Measurements from ENCODE around the gene GTF2A1L.
"Not testable (repeated sequence)": the region's sequence is repeated elsewhere in the genome, so short reads cannot be mapped to it uniquely, and the experiment has no call there.

GTF2A1L gene

DNA sequence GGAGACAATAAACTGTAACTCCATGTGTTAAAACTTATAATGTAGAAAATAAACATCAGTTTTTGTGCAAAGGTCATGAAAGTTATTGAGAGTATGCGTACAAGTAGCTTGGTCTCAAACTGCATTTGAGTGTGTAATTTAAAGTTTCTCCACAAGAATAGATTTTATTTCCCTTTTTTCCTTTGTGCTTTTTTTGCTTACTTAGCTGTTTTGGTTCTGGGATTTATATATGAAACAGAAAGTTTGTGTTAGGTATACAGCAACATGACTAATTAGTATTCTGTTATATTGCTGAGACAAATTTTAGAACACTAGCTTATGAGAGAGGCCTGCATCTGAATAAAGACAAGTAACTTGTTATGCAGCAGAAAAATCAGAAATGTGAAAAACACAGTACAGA is 67.5 kb downstream of the GTF2A1L start:
- Histone ChIP-seq H3K9me3 (ENCODE audit: control insufficient read depth, low read length) (no peaks in the 10 kb centered on the region), H3K9ac (ENCODE audit: low read length) (no peak overlapping the region), H3K36me3 (ENCODE audit: control insufficient read depth, insufficient read depth, low read length) (no peaks in the 10 kb centered on the region), H3K4me1 (ENCODE audit: control insufficient read depth, insufficient read depth, low read length) (no peaks in the 10 kb centered on the region), H3K27me3 (ENCODE audit: control insufficient read depth, insufficient read depth, low read length) (no peaks in the 10 kb centered on the region), H3K4me3 (ENCODE audit: low read length) (no peak overlapping the region)

- Histone ChIP-seq H3K4me1 (ENCODE audit: control insufficient read depth, insufficient read depth, low read length) (no peaks in the 10 kb centered on the region), H3K4me3 (ENCODE audit: low read length) (no peak overlapping the region), H3K9ac (ENCODE audit: low read length) (no peak overlapping the region), H3K36me3 (ENCODE audit: control insufficient read depth, insufficient read depth, low read length) (no peaks in the 10 kb centered on the region), H3K9me3 (ENCODE audit: control insufficient read depth, low read length) (no peaks in the 10 kb centered on the region), H3K27me3 (ENCODE audit: control insufficient read depth, insufficient read depth, low read length) (no peaks in the 10 kb centered on the region)
Measured at GRCh38 chr2:48691935-48692691, 74.5 kb downstream of the GTF2A1L start.

DNA sequence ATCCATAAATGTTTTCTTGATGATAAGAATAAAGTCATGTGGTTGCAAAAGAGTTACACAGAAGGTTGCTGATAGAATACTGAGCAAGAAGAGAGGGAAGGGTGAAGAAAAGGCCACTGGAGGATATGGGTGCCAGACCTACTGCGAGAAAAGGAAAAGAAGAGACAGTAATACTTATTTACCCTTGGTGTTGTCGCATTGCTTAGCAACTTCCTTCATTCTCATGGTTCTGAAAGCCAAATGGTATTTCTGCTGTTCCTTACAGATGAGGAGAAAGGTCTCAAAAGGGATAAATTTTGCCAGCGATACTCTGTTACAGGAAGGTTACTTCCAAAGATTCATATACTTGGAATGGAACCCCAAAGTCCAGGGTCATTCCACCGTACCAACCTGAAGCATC is 75.4 kb downstream of the GTF2A1L start:
- H3K4me3 ChIP-seq (ENCODE audit: low read length): no peak overlapping the region
- no peaks in the 10 kb centered on the region for H3K9me3 ChIP-seq (ENCODE audit: control insufficient read depth, low read length)
- no peaks in the 10 kb centered on the region for H3K27me3 ChIP-seq (ENCODE audit: control insufficient read depth, insufficient read depth, low read length)
- no peaks in the 10 kb centered on the region for H3K36me3 ChIP-seq (ENCODE audit: control insufficient read depth, insufficient read depth, low read length)
- H3K4me1 ChIP-seq (ENCODE audit: control insufficient read depth, insufficient read depth, low read length): no peaks in the 10 kb centered on the region
- H3K9ac ChIP-seq (ENCODE audit: low read length): no peak overlapping the region

- Histone ChIP-seq H3K27me3 (ENCODE audit: control insufficient read depth, insufficient read depth, low read length) (no peaks in the 10 kb centered on the region), H3K9ac (ENCODE audit: low read length) (no peak overlapping the region), H3K36me3 (ENCODE audit: control insufficient read depth, insufficient read depth, low read length) (no peaks in the 10 kb centered on the region), H3K4me1 (ENCODE audit: control insufficient read depth, insufficient read depth, low read length) (no peaks in the 10 kb centered on the region), H3K4me3 (ENCODE audit: low read length) (no peak overlapping the region), H3K9me3 (ENCODE audit: control insufficient read depth, low read length) (no peaks in the 10 kb centered on the region)
Measured at GRCh38 chr2:48693645-48694044, 76.0 kb downstream of the GTF2A1L start.

DNA sequence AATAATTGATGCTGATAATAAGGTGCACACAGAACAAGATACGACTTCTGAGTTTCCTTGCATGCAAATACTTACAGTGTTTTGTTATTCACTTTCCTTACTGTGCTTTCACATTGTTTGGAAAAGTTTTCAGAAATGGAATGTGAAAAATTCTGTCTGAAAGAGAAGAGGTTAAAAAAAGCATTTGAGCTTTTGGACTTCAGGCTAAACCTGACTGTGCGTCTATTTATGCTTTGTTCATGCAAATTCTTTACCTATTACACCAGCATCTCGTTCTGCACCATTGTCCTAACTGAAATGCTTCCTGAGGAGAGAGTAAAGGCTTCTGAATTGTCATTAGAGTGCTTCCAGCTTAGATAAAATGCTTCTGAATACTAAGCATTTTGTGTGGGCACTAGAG is 76.5 kb downstream of the GTF2A1L start:
- H3K9ac ChIP-seq (ENCODE audit: low read length): no peak overlapping the region
- no peaks in the 10 kb centered on the region for H3K27me3 ChIP-seq (ENCODE audit: control insufficient read depth, insufficient read depth, low read length)
- no peaks in the 10 kb centered on the region for H3K9me3 ChIP-seq (ENCODE audit: control insufficient read depth, low read length)
- H3K4me3 ChIP-seq (ENCODE audit: low read length): no peak overlapping the region
- H3K36me3 ChIP-seq (ENCODE audit: control insufficient read depth, insufficient read depth, low read length): no peaks in the 10 kb centered on the region
- no peaks in the 10 kb centered on the region for H3K4me1 ChIP-seq (ENCODE audit: control insufficient read depth, insufficient read depth, low read length)

GRCh38 chr2:48695991-48696390 is 78.3 kb downstream of the GTF2A1L start:
- H3K4me3 ChIP-seq (ENCODE audit: low read length): no peak overlapping the region
- no peak overlapping the region for H3K9ac ChIP-seq (ENCODE audit: low read length)
- no peaks in the 10 kb centered on the region for H3K9me3 ChIP-seq (ENCODE audit: control insufficient read depth, low read length)
- H3K27me3 ChIP-seq (ENCODE audit: control insufficient read depth, insufficient read depth, low read length): no peaks in the 10 kb centered on the region
- H3K36me3 ChIP-seq (ENCODE audit: control insufficient read depth, insufficient read depth, low read length): no peaks in the 10 kb centered on the region
- H3K4me1 ChIP-seq (ENCODE audit: control insufficient read depth, insufficient read depth, low read length): no peaks in the 10 kb centered on the region

DNA sequence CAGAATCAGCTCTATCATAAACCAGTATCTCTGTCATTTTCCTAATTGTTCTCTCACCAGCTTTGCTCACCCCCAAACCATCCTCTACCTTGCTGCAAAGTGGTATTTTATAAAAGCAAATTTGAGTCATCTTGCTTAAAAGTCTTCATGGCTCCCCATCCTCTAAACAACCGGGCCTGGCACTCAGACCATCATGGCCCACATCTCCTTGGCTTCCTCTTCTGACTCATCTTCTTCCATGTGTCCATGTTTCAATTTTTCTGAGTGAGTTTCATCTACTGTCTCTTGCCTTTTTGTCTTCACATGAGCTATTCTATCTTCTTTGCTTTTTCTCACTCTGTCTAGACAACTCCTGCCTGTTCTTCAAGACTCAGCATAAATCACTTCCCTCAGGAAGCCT is 79.2 kb downstream of the GTF2A1L start:
- Histone ChIP-seq H3K4me1 (ENCODE audit: control insufficient read depth, insufficient read depth, low read length) (no peaks in the 10 kb centered on the region), H3K9ac (ENCODE audit: low read length) (no peak overlapping the region), H3K9me3 (ENCODE audit: control insufficient read depth, low read length) (no peaks in the 10 kb centered on the region), H3K4me3 (ENCODE audit: low read length) (no peak overlapping the region), H3K27me3 (ENCODE audit: control insufficient read depth, insufficient read depth, low read length) (no peaks in the 10 kb centered on the region), H3K36me3 (ENCODE audit: control insufficient read depth, insufficient read depth, low read length) (no peaks in the 10 kb centered on the region)

- H3K36me3 ChIP-seq (ENCODE audit: control insufficient read depth, insufficient read depth, low read length): no peaks in the 10 kb centered on the region
- H3K9ac ChIP-seq (ENCODE audit: low read length): no peak overlapping the region
- no peaks in the 10 kb centered on the region for H3K4me1 ChIP-seq (ENCODE audit: control insufficient read depth, insufficient read depth, low read length)
- H3K4me3 ChIP-seq (ENCODE audit: low read length): no peak overlapping the region
- no peaks in the 10 kb centered on the region for H3K27me3 ChIP-seq (ENCODE audit: control insufficient read depth, insufficient read depth, low read length)
- no peaks in the 10 kb centered on the region for H3K9me3 ChIP-seq (ENCODE audit: control insufficient read depth, low read length)
Measured at GRCh38 chr2:48699348-48699930, 81.8 kb downstream of the GTF2A1L start.

GRCh38 chr2:48703621-48704020 is 86.0 kb downstream of the GTF2A1L start:
- not testable (repeated sequence) for H3K9ac ChIP-seq (ENCODE audit: low read length); H3K36me3 ChIP-seq (ENCODE audit: control insufficient read depth, insufficient read depth, low read length)

GRCh38 chr2:48707466-48707865 is 89.8 kb downstream of the GTF2A1L start:
- no peaks in the 10 kb centered on the region for H3K36me3 ChIP-seq (ENCODE audit: control insufficient read depth, insufficient read depth, low read length)
- H3K9me3 ChIP-seq (ENCODE audit: control insufficient read depth, low read length): no peaks in the 10 kb centered on the region
- no peaks in the 10 kb centered on the region for H3K4me1 ChIP-seq (ENCODE audit: control insufficient read depth, insufficient read depth, low read length)
- no peaks in the 10 kb centered on the region for H3K27me3 ChIP-seq (ENCODE audit: control insufficient read depth, insufficient read depth, low read length)
- no peak overlapping the region for H3K4me3 ChIP-seq (ENCODE audit: low read length)
- no peak overlapping the region for H3K9ac ChIP-seq (ENCODE audit: low read length)

More at GRCh38 chr2:48703621-48704020, 86.0 kb downstream of the GTF2A1L start:
- H3K27me3 ChIP-seq (ENCODE audit: control insufficient read depth, insufficient read depth, low read length); H3K9me3 ChIP-seq (ENCODE audit: control insufficient read depth, low read length); H3K4me3 ChIP-seq (ENCODE audit: low read length); H3K4me1 ChIP-seq (ENCODE audit: control insufficient read depth, insufficient read depth, low read length): not testable (repeated sequence)

DNA sequence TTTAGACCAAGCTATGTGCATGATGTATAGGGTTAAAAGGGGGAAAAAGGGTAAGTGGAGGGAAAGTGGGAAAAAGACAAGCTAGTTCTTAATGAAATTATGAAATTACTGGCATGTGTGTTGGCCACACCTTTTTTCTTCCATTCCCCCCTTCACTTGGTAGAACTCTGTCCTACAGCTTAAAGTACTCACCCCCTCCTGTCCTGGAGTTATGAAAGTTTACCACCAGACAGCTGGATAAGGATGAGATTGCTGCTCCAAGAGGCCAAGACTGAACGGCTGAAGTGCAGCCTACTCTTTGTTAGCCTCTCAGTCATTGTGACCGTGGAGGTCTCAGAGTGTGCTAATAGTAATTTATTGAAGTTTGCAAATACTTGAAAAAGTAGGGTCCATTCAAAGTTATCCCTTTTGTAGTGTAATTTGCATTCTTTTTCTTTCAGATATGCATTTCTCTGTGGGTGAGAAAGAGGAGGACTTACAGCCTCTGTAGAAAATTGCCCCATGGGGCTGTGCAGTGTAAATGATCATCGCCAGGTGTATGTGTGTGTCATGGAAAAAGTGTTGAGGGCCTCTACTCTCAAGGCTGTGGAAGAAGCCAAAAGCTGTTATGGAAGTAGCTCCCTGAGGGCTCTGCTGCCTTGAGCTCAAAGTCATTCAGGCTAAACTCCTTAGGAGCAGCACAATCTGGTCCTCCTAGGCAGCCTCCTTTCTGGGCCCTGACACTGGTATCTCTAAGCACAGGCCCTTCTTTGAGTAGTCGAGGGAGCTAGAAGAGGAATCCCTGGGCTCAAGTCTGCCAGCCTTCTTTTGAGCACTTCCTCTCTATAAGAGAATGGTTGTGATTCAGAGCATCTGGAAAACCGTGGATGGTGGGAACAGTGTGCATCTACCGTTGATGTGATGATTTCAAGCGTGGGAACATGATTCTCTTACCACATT is 91.7 kb downstream of the GTF2A1L start:
- Histone ChIP-seq H3K36me3 (ENCODE audit: control insufficient read depth, insufficient read depth, low read length) (no peaks in the 10 kb centered on the region), H3K4me1 (ENCODE audit: control insufficient read depth, insufficient read depth, low read length) (no peaks in the 10 kb centered on the region), H3K4me3 (ENCODE audit: low read length) (no peak overlapping the region), H3K9ac (ENCODE audit: low read length) (no peak overlapping the region), H3K27me3 (ENCODE audit: control insufficient read depth, insufficient read depth, low read length) (no peaks in the 10 kb centered on the region), H3K9me3 (ENCODE audit: control insufficient read depth, low read length) (no peaks in the 10 kb centered on the region)

GRCh38 chr2:48711343-48711742 is 93.7 kb downstream of the GTF2A1L start:
- Histone ChIP-seq H3K27me3 (ENCODE audit: control insufficient read depth, insufficient read depth, low read length) (no peaks in the 10 kb centered on the region), H3K4me3 (ENCODE audit: low read length) (no peak overlapping the region), H3K9ac (ENCODE audit: low read length) (no peak overlapping the region), H3K36me3 (ENCODE audit: control insufficient read depth, insufficient read depth, low read length) (no peaks in the 10 kb centered on the region), H3K4me1 (ENCODE audit: control insufficient read depth, insufficient read depth, low read length) (no peaks in the 10 kb centered on the region), H3K9me3 (ENCODE audit: control insufficient read depth, low read length) (no peaks in the 10 kb centered on the region)
